Astrocyte of the hippocampus (primary cell): Measurements from ENCODE around the gene BNIP2.

Experiments
- DNase-seq: peaks from one replicate; pipeline ENCODE4 v3.0.0; 2011; ENCODE audit warnings: low read depth, low spot score

The BNIP2 gene

GRCh38 chr15:59636184-59636583 is 52.9 kb downstream of the BNIP2 start:
- no peak for DNase-seq

- no peak for DNase-seq
Observed at GRCh38 chr15:59632714-59633113, 56.4 kb downstream of the BNIP2 start.

DNA sequence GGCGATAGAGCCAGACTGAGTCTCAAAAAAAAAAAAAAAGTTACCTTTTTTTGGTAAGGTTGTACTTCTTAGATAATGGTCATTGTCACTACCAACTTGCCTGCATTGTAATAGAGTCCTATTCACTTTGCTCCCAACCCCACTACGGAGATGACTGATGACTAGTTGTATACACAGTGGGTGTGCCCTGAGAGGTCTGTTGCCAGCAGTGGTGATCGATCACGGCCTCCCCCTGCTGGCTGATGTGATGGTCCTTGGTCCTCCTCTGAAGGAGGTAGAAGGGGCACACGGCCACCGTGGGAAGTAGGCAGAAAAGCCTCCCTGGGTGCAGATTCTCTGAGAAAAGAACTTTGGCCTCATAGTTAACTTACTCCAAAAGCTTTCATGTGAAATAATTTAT is 66.8 kb downstream of the BNIP2 start:
- DNase-seq = peak; percentile 44

DNA sequence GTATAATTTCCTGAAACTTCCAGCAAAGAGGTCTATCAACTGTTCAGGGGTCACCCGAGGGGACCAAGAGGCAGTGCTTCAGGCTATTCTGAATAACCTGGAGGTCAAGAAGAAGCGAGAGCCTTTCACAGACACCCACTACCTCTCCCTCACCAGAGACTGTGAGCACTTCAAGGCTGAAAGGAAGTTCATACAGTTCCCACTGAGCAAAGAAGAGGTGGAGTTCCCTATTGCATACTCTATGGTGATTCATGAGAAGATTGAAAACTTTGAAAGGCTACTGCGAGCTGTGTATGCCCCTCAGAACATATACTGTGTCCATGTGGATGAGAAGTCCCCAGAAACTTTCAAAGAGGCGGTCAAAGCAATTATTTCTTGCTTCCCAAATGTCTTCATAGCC is 70.7 kb downstream of the BNIP2 start:
- no peak for DNase-seq

- no peak for DNase-seq
Observed at GRCh38 chr15:59616379-59616778, 72.7 kb downstream of the BNIP2 start.

DNA sequence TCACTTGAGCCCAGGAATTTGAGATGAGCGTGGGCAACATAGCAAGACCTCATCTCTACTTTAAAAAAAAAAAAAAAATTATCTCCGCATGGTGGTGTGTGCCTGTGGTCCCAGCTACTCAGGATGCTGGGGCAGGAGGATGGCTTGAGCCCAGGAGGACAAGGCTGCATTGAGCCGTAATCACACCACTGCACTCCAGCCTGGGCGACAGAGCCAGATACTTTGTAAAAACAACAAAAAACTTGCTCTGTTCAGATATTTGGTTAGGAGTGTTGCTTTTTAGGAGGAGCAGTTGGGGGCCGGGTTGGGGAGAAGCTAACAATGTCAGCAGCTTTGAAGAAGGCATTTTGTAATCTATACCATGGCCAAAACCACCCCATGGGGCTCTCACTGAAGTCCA is 73.5 kb downstream of the BNIP2 start:
- DNase-seq = no peak

GRCh38 chr15:59614153-59614552 is 75.0 kb downstream of the BNIP2 start:
- DNase-seq = no peak

DNA sequence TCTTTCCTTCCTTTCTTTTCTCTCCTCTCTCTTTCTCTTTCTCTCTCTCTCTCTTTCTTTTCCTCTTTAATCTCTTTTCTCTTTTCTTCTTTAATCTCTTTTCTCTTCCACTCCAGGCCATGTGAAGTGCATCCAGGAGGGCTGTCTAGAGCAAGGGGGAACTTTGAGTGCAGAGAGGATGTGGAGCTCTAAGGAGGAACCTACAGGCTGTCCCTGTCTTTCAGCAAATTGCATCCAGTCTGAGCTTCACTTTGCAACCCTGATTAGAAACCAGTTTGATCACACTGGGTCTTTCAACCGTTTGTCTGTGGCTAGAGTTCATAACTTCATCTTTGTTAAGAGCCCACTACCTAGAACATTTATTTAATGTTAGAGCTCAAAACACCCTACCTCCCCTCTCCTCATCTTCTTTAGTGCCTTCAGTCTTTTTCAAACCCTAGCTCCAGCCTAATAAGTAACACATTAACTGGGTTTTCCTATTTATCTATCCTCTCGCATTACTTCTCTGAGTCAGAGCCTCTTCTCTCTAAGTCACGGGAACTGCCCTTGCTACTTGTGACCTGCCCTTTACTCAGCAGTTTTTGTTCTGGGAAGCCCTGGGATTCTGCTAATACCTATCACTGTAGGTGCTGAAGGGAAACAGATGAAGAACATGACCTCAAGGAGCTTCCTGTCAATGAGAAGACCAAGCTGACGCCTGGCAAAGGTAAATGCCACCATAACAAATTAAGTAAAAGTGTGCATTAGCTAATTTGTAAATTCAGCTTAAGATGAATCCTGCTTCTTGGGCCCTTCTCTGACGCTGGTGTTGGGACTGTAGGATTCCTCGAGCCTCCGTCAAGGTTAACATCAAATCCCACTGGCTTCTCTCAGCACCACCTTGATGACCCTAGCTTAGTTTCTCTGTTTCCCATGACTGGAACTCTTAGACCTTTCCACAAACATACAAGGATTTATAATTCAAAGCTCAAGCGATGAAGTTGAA is 77.6 kb downstream of the BNIP2 start, which contains the start of gene GCNT3:
GCNT3 (plus strand) TSS at position 508 of the 985 bp plus-strand sequence. CDS start 6,456 bp downstream, outside the sequence.
- no peak for DNase-seq

- DNase-seq = no peak
Observed at GRCh38 chr15:59609730-59610712, 79.1 kb downstream of the BNIP2 start.
